ENCODE measurements around the gene TAB3. TPM values are rescaled to one million over a fixed set of nuclear protein-coding genes. Genes with fewer than 3 reads are reported as not detected.

The TAB3 gene
- total and polyA plus RNA-seq, 10 of the 15 experiments (the other 5 are each of a cell fraction or from before 2014, with no cell fraction given): 1.7 to 22.1 (median 9.1) TPM

GRCh38 chrX:30824275-30824674 is 64.8 kb downstream of the TAB3 start:
- ATAC-seq: no peak
- no peak for DNase-seq (ENCODE audit: low read depth, low spot score)
- Histone ChIP-seq H3K36me3 (ENCODE audit: control insufficient read depth in 2 of 2, insufficient read depth in 2 of 2, low read length in 1 of 2) (no peaks in the 10 kb centered on the region), H3K9ac (ENCODE audit: control insufficient read depth, insufficient read depth, low read length) (no peak overlapping the region), H3K27ac (ENCODE audit: control insufficient read depth, insufficient read depth) (no peak overlapping the region), H3K79me2 (ENCODE audit: control insufficient read depth, insufficient read depth, low read length) (no peaks in the 10 kb centered on the region), H2AFZ (ENCODE audit: control insufficient read depth, low read depth, low read length) (no peak overlapping the region), H3K27me3 (replicated peaks in 1 of 2; ENCODE audit: control insufficient read depth in 2 of 2, insufficient read depth in 2 of 2, low read length in 1 of 2) (no peaks in the 10 kb centered on the region), H3K4me3 (no peak overlapping the region), H3K4me2 (ENCODE audit: control insufficient read depth, insufficient read depth) (no peak overlapping the region), H3K9me3 (replicated peaks; ENCODE audit: control insufficient read depth, insufficient read depth, low read length) (peaks cover 2% of the 10 kb centered on the region; the same call in 2 of the 3 replicates), H4K20me1 (ENCODE audit: control insufficient read depth, insufficient read depth) (no peaks in the 10 kb centered on the region), H3K4me1 (ENCODE audit: control insufficient read depth, insufficient read depth, low read length) (no peaks in the 10 kb centered on the region; the same call in 1 of the 2 replicates)
- 61% methylated on average over 3 of the region's 3 CpGs for WGBS (ENCODE audit: insufficient coverage, insufficient replicate concordance, low lambda C conversion rate, missing lambda C conversion rate)
- ChIA-PET CTCF (no interaction called here), SMC1A (ENCODE audit: uncharacterized antibody, unreplicated experiment) (no interaction called here), POLR2A (no interaction called here), RAD21 (ENCODE audit: unreplicated experiment) (no interaction called here)
- intact Hi-C loops (cut with micrococcal nuclease; ENCODE audit: unreplicated experiment): loop anchor here (5.0 kb wide), 2 partner anchors 172 to 252 kb away; partner anchors contain the start of gene GK
- FAIRE-seq: no peak
- in situ Hi-C loops (cut with MboI): loop anchor here (5.0 kb wide), 1 partner anchor 87 kb away; no protein-coding TSS in a partner anchor
- no TSS peak for BruUV-seq (replicated peaks)
- TF ChIP-seq MYB (IDR thresholded peaks at IDR 0.05; ENCODE audit: borderline replicate concordance, low read depth, low read length): no peak
- TF ChIP-seq JUNB (IDR thresholded peaks at IDR 0.05): no peak
- TF ChIP-seq ZZZ3 (IDR thresholded peaks at IDR 0.05; ENCODE audit: control insufficient read depth, insufficient read length, low read depth): no peak
- no peak for TF ChIP-seq NFIC (IDR thresholded peaks at IDR 0.05; ENCODE audit: low read depth, low read length)
- no peak for TF ChIP-seq MEF2B (IDR thresholded peaks at IDR 0.05; ENCODE audit: partially characterized antibody, poor library complexity, severe bottlenecking)
- TF ChIP-seq PBX3 (IDR thresholded peaks at IDR 0.05; ENCODE audit: insufficient replicate concordance, low read depth, low read length): no peak
- TF ChIP-seq KDM1A (IDR thresholded peaks at IDR 0.05; ENCODE audit: borderline replicate concordance): no peak
- no peak for TF ChIP-seq TCF7 (IDR thresholded peaks at IDR 0.05; ENCODE audit: borderline replicate concordance)
- TF ChIP-seq BCLAF1 (IDR thresholded peaks at IDR 0.05): no peak

Data from GM12878 (cell line).